Inflammatory macrophage treated with lipopolysaccharide for 4 hours (primary cell): Measurements from ENCODE around the gene CRHR1.

Source experiments
- DNase-seq: peaks from one replicate; pipeline ENCODE4 v3.0.0-alpha.2; 2020

The CRHR1 gene

DNA sequence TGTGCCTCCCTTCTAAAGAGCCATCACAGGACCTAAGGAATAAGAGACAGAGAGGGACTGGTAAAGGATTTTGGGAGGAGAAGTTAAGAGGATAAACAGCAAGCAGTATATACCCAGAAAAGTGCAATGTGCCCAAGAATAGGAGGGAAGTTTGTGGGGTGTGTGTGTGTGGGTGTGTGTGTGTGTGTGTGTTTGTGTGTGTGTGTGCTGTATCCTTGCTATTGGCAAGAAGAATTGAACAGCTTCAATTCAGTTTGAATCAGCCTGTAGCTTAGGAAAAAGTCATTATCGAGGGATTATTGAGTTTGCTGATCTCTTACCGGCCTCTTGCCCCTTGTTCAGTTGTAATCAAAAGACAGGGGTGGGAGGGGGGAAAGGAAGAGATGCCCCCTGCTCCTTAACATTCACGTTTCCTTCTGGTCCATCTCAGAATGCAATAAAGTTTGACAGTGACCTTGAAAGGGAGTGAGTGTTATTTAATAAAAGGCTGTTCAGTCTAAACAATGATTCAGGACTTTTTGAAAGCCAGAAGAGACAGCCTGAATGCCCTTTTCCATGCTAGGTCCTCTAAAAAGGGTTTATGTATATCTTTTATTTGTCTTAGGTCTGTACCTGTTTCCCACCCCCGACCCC is 86.3 kb downstream of the CRHR1 start:
- DNase-seq, result no peak

DNA sequence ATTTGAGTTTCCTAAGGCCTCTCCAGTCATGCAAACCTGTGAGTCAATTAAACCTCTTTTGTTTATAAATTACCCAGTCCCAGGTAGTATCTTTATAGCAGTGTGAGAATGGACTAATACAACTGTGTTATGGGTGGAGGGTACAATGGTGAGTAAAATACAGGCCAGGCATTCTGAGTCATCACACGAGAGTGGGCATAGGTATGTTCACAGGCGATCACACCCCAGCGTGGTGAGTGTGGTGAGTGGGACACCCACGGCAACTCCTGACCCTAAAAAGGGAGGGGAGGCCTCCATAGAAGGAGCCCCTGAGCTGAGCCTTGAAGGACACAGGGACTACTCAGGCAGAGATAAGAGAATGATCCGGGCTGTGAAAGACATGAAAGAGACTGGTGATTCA is 87.6 kb downstream of the CRHR1 start:
- no peak for DNase-seq

DNA sequence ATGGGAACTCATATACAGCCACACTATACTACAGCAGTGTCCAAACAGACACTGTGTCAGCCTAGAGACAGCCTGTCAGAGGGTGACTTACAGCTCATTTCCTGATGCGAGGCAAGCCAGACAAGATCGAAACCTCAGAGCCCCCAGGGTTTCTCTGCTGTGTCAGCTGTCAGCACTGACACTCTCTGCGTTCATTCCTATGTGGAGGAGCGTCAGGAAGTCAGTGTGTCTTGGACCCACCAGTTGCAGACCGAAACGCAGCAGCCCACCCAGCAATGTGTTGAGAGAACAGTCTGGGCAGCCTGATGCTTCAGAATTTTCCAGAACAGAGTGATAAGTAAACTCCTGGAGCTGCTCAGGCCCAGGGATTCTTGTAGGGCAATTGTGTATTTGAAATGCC is 89.6 kb downstream of the CRHR1 start:
- no peak for DNase-seq

DNA sequence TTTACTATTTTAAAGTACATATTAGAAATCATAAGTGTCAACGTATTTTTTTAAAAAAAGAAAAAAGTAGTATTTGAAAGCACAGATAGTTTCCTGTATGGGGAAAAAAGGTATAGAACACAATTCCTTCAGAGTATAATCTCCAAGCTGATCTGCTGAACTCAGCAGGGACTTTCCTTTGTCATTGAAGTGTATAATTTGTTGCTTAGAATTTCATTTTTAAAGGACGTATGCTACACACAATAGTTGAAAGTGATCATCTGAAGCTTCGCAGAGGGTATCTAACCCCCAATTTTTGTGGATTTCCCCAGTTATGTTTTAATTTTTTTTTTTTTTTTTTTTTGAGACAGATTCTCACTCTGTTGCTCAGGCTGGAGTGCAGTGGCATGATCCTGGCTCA is 90.0 kb downstream of the CRHR1 start:
- DNase-seq, result no peak

DNA sequence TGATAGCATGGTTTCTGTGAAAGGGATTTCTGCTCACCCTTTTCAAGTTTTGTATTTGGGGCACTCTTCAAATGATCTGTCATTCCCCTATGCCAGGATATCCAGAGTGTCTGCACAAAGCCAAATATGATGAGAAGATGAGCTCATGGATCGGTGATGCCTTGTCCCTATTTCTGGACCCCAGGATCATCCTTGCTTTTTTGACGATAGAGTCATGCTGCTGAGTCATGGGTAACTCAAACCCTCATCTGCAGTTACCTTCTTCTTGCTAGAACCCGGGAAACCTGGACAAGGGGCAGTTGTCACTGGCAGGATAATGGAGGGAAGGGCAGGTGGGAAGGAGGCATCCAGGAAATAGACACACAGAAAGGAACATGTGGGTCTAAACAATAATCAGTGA is 92.4 kb downstream of the CRHR1 start:
- no peak for DNase-seq

DNA sequence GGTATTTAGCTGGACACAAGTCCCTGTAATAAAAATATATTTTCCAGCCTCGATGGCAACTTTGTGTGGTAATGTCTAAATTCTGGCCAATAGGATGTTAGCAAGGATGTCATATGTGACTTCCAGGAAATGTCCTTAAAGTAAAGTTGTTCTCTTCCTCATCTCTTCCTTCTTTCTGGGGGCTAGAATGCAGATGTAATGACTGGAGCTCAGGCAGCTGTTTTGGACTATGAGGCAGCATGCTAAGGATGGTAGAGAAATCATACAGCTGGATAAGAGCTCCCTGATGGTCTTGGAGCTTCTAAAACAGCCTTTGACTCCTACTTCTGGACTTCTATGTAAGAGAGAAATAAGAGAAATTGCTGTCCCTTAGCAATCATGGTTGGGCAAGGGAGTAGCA is 93.3 kb downstream of the CRHR1 start:
- DNase-seq, result no peak

DNA sequence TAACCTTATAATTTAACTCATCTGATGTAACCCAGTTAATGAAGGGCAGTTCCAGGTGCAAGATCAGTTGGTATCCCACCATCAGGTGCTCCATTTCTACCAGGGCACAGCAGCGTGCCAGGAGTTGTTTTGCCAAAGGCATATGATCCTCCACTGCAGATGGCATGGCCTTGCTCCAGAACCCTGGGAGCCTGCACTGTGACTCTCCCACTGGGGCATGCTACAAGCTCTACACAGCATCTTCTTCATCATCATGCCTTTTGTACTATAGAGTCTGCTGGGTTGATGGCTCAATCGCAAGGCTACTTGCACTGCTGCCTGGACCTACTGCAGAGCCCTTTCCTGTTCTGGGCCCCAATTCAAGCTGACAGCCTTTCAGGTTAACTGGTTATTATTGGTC is 98.9 kb downstream of the CRHR1 start:
- no peak for DNase-seq
